Measurements from ENCODE around the gene CTH.
"Not testable (repeated sequence)": the region's sequence is repeated elsewhere in the genome, so short reads cannot be mapped to it uniquely, and the experiment has no call there.

Gene CTH

DNA sequence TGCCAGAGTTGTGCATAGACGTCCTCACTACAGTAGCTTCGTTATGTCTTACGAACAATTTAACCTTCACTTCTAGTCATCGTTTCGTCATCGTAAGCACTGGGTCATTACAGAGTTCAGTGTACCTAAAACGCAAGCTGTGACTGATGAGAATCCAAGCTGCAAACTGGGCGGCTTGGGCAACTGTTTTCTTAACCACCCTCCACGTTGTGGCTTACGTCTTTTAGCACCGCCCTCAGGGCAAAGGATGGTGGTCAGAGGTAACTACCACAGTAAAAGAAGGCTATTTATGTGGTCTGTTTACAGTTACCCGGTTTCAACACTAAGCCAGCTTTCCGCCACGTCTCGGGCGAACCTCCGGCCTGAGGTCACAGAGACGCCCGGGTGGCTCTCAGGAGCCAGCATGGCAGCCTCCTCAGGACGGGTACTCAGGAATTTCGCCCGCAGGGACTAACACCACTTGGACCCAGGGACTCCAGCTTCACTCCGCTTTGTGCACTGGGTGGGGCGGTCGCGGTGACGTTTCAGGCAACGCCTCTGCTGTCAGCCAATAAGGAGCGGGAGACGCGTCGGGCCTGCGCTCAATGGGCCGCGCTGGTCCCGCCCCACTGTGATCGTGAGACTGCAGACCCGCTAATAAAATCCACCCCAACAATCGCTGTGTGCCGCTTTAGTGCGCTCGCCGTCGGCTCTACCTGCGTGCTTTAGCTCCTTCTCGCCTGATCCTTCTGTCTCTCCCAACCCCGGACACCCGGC, at the start of gene CTH:
TSS of gene CTH (plus strand) at position 665 of the 756 bp plus-strand sequence. CDS start 148 bp downstream, outside the sequence.
- DNase-seq (ENCODE audit: low read depth) = peak; percentile 88

DNA sequence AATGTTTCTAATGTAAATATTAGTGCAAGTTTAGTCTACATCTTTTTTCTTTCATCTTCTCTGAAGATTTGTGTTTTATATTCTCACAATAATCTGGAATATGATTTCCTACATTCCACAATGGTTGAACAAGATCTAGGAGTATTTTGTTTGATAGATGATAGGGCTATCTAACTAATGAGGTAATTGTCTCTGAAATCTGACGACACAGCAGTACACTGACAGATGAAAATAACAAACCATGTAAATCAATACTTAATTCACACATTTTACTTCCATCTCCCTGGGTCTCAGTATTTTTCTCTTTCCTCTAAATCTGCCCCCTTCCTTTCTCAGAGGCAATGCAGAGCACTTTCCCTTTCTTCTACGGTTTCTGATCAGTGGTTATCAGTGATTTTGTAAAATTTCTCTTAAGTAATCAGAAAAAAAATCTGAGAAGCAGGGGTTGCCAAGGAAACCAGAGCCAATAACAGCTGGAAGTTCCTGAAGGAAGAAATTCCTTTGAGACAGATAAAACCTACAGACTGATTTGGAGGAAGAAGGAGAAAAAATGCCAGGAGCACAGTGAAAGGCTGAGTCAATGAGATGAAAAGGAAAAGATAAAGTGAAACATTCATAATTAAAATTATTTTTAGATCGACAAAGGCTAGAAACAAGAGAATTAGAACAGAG, 49.2 kb upstream of the CTH start:
- DNase-seq (ENCODE audit: low read depth) = no peak

DNA sequence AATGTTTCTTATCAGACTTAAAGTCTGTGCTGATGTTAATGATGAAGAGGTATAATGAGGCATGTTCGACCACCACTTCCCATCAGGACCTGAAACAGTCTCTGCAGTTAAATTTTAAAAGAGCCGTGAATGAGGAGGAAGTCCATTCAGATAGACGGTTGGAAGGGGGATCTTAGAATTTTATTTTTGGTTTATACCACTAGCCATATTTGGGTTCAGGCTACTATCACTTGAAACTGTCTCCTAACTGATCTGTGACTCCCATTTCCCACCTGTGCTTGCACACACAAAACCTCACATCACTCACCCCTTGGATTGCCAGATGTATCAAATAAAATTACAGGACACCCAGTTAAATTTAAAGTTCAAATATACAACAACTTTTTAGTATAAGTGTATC, 46.6 kb upstream of the CTH start:
- DNase-seq (ENCODE audit: low read depth) = no peak

DNA sequence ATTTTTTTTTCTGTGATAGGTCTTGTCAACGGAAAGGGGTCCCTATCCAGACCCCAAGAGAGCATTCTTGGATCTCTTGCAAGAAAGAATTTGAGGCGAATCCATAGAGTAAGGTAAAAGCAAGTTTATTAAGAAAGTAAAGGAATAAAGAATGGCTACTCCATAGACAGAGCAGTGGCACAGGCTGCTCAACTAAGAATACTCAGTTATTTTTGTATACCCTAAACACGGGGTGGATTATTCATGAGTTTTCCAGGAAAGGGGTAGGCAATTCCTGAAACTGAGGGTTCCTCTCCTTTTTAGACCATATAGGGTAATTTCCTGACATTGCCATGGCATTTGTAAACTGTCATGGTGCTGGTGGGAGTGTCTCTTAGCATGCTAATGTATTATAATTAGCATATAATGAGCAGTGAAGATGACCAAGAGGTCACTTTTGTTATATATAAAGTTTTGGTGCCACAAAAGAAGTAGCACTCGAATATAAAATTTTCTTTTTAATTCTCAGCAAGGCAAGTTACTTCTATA, 44.6 kb upstream of the CTH start:
- DNase-seq (ENCODE audit: low read depth) = not testable (repeated sequence)

DNA sequence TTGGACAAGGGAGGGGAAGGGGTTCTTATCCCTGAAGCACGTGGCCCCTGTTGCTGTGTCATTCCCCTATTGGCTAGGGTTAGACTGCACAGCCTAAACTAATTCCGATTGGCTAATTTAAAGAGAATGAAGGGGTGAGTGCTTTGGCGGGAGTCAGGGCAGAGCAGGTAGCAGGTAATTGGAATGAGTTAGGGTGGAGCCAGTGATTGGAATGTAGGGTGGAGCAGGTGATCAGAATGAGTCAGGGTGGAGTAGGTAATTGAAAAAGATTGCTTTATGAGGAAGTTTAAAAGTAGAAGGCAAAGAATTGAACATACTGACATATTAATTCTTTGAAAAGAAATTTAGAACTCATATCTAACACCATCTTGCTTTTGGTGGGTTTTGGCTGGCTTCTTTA, 44.1 kb upstream of the CTH start:
- DNase-seq (ENCODE audit: low read depth) = not testable (repeated sequence)

DNA sequence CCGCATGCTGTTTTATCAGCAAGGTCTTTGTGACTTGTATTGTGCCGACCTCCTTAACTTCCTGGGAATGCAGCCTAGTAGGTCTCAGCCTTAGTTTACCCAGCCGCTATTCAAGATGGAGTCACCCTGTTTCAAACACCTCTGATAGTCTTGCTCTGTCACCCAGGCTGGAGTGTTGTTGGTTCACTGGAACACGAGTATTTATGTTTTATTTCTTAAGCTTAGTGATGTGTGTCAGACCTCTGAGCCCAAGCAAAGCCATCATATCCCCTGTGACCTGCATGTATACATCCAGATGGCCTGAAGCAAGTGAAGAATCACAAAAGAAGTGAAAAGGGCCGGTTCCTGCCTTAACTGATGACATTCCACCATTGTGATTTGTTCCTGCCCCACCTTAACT, 43.7 kb upstream of the CTH start:
- not testable (repeated sequence) for DNase-seq (ENCODE audit: low read depth)

DNA sequence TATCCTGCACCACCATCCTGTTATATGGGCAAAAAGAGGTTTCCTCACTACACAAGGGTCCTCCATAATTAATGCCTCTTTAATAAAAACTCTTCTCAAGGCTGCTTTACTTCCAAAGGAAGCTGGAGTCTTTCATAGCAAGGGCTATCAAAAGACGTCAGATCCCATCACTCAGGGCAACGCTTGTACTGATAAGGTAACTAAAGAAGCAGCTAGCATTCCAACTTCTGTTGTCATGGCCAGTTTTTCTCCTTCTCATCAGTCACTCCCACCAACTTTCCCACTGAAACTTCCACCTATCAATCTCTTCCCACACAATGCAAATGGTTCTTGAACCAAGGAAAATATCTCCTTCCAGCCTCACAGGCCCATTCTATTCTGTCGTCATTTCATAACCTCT, 39.5 kb upstream of the CTH start:
- DNase-seq (ENCODE audit: low read depth) = not testable (repeated sequence)

DNA sequence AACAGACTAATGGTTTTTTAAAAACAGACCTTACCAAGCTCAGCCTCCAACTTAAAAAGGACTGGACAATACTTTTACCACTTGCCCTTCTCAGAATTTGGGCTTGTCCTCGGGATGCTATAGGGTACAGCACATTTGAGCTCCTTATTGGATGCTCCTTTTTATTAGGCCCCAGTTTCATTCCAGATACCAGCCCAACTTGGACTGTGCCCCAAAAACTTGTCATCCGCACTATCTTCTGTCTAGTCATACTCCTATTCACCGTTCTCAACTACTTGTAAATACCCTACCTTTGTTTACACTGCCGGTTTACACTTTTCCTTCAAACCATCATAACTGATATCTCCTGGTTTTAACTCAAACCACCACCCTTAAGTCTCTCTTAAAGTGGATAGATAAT, 38.6 kb upstream of the CTH start:
- DNase-seq (ENCODE audit: low read depth) = no peak

DNA sequence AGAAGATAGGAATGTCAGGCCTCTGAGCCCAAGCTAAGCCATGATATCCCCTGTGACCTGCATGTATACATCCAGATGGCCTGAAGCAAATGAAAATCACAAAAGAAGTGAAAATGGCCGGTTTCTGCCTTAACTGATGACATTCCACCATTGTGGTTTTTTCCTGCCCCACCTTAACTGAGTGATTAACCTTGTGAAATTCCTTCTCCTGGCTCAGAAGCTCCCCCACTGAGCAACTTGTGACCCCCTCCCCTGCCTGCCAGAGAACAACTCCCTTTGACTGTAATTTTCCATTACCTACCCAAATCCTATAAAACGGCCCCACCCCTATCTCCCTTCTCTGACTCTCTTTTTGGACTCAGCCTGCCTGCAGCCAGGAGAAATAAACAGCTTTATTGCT, 37.5 kb upstream of the CTH start:
- DNase-seq (ENCODE audit: low read depth) = not testable (repeated sequence)

DNA sequence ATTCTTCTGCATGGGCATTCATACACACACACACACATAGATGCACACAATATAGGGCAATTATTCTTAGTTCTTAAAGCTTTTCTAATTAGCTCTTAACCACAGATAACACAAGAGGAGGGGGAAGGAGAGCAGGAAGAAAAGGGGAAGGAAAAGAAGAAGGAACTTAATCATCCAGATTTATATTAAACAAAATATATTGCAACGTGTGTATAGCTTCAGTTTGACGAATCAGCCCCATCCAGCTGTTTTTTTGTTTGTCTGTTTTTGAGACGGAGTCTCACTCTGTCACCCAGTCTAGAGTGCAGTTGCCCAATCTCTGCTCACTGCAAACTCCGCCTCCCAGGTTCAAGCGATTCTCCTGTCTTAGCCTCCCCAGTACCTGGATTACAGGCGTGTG, 34.9 kb upstream of the CTH start:
- DNase-seq (ENCODE audit: low read depth) = no peak

DNA sequence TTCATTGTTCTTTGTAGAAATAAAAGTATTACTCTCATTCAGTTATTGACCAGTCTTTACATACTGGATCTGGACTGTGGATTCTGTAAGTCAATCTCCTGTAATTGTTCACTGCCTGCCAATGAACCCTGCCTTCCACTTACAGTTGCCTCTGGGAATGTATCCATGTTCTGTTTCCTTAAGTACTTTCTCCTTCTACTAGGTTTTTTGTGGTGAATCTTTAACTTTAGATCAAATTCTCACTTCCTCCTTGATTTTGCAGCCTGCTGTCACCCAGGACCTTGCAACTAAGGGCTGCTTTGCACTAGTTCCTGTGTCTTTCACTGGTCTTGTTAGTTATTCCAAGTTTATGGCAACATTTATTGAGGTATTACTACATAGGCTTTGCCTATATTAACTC, 28.4 kb upstream of the CTH start:
- no peak for DNase-seq (ENCODE audit: low read depth)

DNA sequence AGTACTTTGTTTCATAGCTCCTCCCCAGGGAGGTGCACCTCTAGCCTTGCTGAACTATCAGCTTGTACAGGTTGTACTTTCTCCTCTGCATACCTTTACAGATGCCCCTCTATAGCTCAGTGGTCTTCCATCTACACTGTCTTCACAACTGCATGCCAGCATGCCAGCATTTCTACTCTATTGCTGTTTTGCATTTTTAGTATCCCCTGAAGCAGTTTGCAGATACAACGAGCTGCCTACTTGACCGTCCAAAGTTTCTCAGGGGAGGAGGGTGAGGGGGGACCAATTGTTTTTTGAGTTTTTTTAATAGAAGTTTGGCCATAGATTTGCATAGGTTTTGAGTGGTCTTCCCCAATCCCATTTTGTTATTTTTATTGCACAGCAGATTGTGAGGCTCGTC, 27.6 kb upstream of the CTH start:
- DNase-seq (ENCODE audit: low read depth) = no peak

DNA sequence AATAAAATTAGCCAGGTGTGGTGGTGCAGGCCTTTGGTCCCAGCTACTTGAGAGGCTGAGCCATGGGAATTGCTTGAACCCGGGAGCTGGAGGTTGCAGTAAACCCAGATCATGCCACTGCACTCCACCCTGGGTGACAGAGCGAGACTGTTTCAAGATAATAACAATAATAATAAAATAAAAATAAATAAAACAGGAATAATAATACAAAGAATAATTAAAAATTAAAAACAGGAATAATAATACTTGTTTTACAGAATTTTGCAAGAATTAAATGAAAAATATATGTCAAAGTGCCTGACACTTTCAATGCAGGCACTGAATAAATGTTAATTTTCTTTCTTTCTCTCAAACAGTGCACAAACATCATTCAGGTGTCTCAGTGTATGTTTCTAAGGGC, 26.5 kb upstream of the CTH start:
- DNase-seq (ENCODE audit: low read depth) = no peak

DNA sequence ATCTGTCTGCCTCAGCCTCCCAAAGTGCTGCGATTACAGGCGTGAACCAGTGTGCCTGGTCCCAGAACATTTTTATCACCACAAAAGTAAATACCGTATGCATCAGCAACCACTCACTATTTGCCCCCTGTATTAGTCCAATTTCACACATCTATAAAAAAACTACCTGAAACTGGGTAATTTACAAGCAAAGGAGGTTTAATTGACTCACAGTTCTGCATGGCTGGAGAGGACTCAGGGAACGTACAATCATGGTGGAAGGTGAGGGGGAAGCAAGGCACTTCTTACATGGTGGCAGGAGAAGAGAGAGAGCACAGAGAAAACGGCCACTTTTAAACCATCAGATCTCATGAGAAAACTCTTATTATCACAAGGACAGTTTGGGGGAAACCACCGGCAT, 25.6 kb upstream of the CTH start:
- DNase-seq (ENCODE audit: low read depth) = no peak

DNA sequence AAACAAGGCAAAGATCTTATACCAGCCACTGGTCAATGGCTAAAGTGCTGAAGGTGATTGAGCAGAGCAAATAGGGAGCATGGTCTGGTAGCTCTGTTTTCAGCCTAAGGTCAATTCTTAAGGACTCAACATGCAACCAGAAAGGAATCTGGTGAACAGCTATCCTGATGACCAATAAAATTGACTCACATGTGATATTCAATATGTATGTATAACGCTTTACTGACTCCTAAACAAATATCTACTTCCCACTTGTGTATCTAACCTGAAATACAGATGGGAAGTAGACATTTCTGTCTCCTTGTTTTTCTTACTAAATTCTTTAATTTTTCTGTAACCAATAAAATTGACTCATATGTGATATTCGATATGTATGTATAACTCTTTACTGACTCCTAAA, 24.9 kb upstream of the CTH start:
- DNase-seq (ENCODE audit: low read depth) = no peak

DNA sequence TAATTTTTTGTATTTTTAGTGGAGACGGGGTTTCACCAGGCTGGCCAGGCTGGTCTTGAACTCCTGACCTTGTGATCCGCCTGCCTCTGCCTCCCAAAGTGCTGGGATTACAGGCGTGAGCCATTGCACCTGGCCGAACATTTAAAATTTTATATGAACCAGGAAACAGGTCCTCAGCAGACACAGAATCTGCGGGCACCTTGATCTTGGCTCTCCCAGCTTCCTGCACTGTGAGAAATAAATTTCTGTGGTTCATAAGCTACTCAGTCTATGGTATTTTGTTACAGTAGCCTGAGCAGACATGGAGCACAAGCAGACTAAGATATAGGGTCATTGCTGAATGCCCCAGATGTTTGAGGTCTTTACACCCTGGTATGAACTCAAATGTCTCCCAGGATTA, 23.6 kb upstream of the CTH start:
- no peak for DNase-seq (ENCODE audit: low read depth)

DNA sequence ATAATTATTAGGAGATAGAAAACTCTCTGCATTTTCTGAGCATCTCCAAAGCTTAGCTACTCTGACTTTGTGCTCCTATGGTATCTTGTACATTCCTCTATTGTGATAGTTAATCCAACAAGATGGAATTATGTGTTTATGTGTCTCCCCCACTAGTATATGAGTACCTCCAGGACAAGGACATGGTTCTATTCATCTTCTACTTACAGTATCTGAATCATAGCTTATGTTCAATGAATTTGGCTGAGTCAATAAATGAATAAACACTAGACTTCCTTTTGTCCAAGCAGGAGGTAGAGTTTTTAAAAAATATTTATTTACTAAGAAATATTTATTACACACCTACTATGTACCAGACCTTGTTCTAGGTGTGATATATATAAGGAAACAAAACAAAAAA, 18.4 kb upstream of the CTH start:
- no peak for DNase-seq (ENCODE audit: low read depth)

DNA sequence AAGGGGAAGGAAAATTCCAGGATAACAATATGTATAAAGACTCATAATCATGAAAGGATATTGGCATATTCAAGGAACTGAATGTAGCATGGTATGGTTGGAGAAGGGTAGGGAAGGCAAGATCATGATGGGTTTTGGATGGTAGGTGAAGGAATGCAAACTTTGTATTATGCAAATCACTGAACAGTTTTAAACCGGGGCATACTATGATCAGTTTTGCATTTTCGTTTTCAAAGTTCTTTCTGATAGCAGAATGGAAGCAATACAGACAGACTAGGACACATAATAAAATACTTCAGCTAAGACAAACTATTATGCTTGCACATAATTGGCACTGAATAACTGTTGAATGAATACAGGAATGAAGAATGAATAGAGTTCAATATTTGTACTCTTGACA, 14.5 kb upstream of the CTH start:
- DNase-seq (ENCODE audit: low read depth) = no peak

DNA sequence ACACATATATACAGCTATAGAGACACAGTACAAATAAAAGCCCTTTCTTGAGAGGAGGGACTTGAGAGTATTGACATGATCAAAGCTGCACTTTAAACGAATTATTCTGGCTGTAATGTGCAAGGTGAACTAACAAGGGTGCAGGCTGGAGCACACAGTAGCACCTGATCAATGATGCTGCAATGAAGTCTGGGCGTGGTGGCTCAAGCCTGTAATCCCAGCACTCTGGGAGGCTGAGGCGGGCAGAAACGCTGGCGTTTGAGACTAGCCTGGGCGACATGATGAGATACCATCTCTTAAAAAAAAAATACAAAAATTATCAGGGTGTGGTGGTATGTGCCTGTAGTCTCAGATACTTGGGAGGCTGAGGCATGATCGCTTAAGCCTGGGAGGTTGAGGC, 14.1 kb upstream of the CTH start:
- DNase-seq (ENCODE audit: low read depth) = no peak

DNA sequence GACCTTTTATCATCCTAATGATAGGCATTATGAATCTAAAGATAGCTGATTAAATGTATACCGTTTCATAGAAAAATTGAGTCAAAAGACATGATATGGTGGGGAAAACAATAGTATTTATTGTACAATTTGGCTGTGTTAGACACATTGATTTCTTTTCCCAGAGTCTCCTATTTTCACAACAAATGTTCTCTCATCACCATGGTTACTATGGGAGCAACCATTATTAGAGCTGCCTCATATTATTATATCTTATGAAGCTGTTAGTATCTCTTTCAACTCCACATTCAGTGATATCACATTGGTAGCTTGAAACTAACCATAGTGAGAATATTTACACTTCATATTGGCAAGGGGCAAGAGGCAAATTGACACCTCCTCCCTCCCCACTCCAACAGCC, 10.7 kb upstream of the CTH start:
- DNase-seq (ENCODE audit: low read depth) = no peak

DNA sequence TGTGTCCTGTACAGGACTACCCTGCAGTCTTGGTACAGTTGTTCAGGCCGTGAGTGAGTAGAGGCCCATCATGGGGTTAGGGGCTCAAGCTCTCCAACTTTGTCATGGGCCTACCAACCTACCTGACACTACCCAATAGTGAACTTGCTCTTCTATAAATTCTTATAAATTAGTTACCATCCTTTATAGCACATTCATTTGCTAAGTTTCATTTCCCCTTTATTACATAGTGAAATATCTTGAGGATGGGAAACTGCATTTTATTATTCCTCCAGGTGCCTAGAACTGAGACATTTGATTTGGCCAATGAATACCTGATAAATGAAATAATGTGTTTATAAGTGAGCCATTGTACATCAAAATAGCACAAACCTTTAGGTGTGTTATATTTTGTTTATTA, 9.1 kb upstream of the CTH start:
- DNase-seq (ENCODE audit: low read depth) = no peak

DNA sequence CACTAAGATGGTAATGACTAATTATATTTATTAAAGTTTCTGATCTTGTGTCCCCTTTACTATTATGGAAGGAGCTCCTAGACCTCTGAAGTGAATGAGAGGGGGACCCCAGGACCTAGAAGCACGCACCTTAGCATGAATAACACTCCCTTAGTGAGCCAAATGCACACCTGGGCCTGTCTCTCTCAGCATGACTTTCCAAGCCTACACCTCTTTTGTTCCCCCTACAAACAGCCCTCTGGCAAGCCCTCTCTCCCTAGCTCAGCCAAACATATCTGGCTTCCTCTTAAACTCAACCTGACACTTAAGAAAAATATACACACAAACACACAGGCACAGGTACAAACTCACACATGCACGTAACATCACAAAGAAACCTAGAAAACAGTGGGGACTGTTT, 7.3 kb upstream of the CTH start:
- no peak for DNase-seq (ENCODE audit: low read depth)

DNA sequence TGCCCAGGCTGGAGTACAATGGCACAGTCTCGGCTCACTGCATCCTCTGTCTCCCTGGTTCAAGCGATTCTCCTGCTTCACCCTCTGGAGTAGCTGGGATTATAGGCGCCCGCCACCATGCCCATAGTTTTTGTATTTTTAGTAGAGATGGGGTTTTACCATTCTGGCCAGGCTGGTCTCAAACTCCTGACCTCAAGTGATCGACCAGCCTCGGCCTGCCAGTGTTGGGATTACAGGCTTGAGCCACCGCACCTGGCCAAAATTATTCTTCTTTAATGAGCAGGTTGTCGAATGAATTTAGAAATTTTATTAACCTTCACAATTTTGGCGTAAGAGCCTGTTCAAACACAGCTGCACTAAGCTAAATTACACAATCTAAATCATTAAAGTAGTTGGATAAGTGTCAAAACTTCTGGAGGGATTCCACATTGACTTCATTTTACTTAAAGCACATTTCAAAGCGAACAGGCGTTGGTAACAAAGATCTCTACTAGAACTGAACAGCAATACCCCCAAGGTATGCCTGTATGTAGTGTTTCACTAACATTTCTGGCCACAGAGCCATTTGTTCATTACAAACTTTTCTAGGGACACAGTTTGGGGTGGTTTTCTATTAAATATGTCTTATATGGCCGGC, 5.2 kb upstream of the CTH start:
- DNase-seq (ENCODE audit: low read depth) = no peak
